GM20431 (cell line): ENCODE results near the gene TNRC6A.

ENCODE experiments used
- in situ Hi-C: fragments of 300-500 bp; cut with MseI, MboI; formaldehyde crosslinking; loops from one replicate; pipeline ENCODE4 v1.15.0; 2020; ENCODE audit warnings: low sequenced_read_pairs; ENCODE audit not compliant: unreplicated experiment

The TNRC6A gene

GRCh38 chr16:24838554-24839266 is 109.3 kb downstream of the TNRC6A start:
- in situ Hi-C loops: loop anchor here (25.0 kb wide), 1 partner anchor 249 kb away; no protein-coding TSS in a partner anchor

- in situ Hi-C loops: loop anchor here (25.0 kb wide), 1 partner anchor 248 kb away; no protein-coding TSS in a partner anchor
Measured at GRCh38 chr16:24839347-24839972, 110.0 kb downstream of the TNRC6A start.

- in situ Hi-C loops: loop anchor here (25.0 kb wide), 1 partner anchor 246 kb away; no protein-coding TSS in a partner anchor
Measured at GRCh38 chr16:24841291-24841690, 111.8 kb downstream of the TNRC6A start.

GRCh38 chr16:24844101-24845030 is 114.9 kb downstream of the TNRC6A start:
- in situ Hi-C loops: loop anchor here (25.0 kb wide), 1 partner anchor 243 kb away; no protein-coding TSS in a partner anchor

- in situ Hi-C loops: loop anchor here (25.0 kb wide), 1 partner anchor 242 kb away; no protein-coding TSS in a partner anchor
Measured at GRCh38 chr16:24845031-24845365, 115.5 kb downstream of the TNRC6A start.

- in situ Hi-C loops: loop anchor here (25.0 kb wide), 1 partner anchor 241 kb away; no protein-coding TSS in a partner anchor
Measured at GRCh38 chr16:24845726-24846547, 116.5 kb downstream of the TNRC6A start, which contains the start of gene SLC5A11. Gene SLC5A11 (plus strand): TSS chr16:24845963. CDS start chr16:24858644, 12,681 bp downstream.

GRCh38 chr16:24846548-24847357 is 117.3 kb downstream of the TNRC6A start:
- in situ Hi-C loops: loop anchor here (25.0 kb wide), 1 partner anchor 241 kb away; no protein-coding TSS in a partner anchor

- in situ Hi-C loops: loop anchor here (25.0 kb wide), 1 partner anchor 240 kb away; no protein-coding TSS in a partner anchor
Measured at GRCh38 chr16:24847358-24847664, 117.9 kb downstream of the TNRC6A start.

GRCh38 chr16:24848065-24848464 is 118.6 kb downstream of the TNRC6A start:
- in situ Hi-C loops: loop anchor here (25.0 kb wide), 1 partner anchor 239 kb away; no protein-coding TSS in a partner anchor

GRCh38 chr16:24849641-24850040 is 120.2 kb downstream of the TNRC6A start:
- in situ Hi-C loops: loop anchor here (25.0 kb wide), 1 partner anchor 238 kb away; no protein-coding TSS in a partner anchor

- in situ Hi-C loops: no loop called here
Measured at GRCh38 chr16:24850289-24850938, 121.0 kb downstream of the TNRC6A start.

GRCh38 chr16:24851700-24852099 is 122.2 kb downstream of the TNRC6A start:
- in situ Hi-C loops: no loop called here

- in situ Hi-C loops: no loop called here
Measured at GRCh38 chr16:24852281-24852721, 122.8 kb downstream of the TNRC6A start.

- in situ Hi-C loops: no loop called here
Measured at GRCh38 chr16:24853169-24853824, 123.8 kb downstream of the TNRC6A start.

GRCh38 chr16:24853830-24854229 is 124.4 kb downstream of the TNRC6A start:
- in situ Hi-C loops: no loop called here

GRCh38 chr16:24854607-24855171 is 125.2 kb downstream of the TNRC6A start:
- in situ Hi-C loops: no loop called here

- in situ Hi-C loops: no loop called here
Measured at GRCh38 chr16:24855678-24856077, 126.2 kb downstream of the TNRC6A start.
